Brain microvascular endothelial cell (primary cell): ENCODE measurements around the gene CCNI2.

Experiments
- DNase-seq: peaks from one replicate; pipeline ENCODE4 v3.0.0-alpha.2; 2020
- H3K27ac ChIP-seq: fragments of 250-450 bp; sonication (Bioruptor Pico); 2 replicates; pipeline ENCODE4 v1.5.1; 2020; ENCODE audit warnings: mild to moderate bottlenecking, moderate library complexity
- H3K27me3 ChIP-seq: fragments of 250-450 bp; sonication (Bioruptor Pico); replicated peaks from 2 replicates; pipeline ENCODE4 v1.5.1; 2020; ENCODE audit warnings: mild to moderate bottlenecking
- H3K36me3 ChIP-seq: fragments of 250-450 bp; sonication (Bioruptor Pico); replicated peaks from 2 replicates; pipeline ENCODE4 v1.5.1; 2020; ENCODE audit warnings: mild to moderate bottlenecking
- H3K4me3 ChIP-seq: 2 replicates; pipeline ENCODE4 v1.5.1; 2011; ENCODE audit warnings: low read depth, mild to moderate bottlenecking, control low read depth, low read length, moderate library complexity
- in situ Hi-C: cut with HindIII; loops from 2 replicates; pipeline ENCODE4 v1.10.0; 2017; ENCODE audit warnings: low sequenced_read_pairs, low pct_ligation_motif_present
- TF ChIP-seq, protein P1 (sequence below): IDR thresholded peaks from 2 replicates; pipeline ENCODE4 v1.5.1; 2011; ENCODE audit warnings: low read depth, mild to moderate bottlenecking, moderate library complexity, low read length, control low read depth, inconsistent platforms; ENCODE audit errors: missing control alignments

CCNI2 gene

DNA sequence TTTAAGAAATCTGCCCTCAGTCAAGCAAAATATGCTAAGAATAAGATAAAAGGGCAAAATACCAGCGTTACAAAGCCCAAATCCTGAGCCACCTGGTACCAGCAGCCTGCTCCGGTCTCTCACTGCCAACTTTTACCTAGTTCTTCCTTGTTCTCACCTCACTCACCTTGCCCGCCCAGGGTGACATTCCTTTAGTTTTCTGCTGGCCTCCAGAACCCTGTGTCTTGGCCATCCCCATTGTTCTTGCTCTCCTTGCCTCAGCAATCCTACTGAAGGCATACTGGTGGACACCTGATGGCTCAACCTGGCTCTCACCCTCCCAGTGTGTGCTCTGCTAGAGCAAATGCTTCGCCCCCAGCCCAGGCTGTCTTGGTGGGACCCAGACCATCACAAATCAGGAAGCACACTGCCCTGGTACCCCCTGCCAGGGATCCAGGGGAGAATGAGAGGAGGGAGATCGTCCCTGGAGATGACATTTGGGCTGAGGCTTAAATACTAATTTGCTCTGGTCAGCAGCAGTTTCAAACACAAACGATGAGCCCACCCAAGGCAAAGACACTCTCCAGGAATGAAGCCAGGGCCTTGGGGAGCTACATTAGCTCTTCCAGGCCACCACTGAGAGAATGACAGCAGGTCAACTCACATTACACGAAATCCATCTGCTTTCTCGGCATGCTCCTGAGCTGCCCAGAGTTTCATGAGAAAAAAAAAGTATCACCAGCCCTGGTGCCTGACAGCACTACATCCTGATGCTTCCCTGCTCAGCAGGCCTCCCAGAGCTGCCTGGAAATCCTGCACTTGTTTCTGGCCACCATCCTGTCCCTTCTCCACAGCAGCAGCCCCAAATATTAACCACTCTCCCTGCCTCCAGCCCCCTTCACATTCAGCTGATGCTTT is 42.0 kb downstream of the CCNI2 start:
- no peak for DNase-seq
- in situ Hi-C loops, result no loop called here
- TF ChIP-seq, protein P1, sequence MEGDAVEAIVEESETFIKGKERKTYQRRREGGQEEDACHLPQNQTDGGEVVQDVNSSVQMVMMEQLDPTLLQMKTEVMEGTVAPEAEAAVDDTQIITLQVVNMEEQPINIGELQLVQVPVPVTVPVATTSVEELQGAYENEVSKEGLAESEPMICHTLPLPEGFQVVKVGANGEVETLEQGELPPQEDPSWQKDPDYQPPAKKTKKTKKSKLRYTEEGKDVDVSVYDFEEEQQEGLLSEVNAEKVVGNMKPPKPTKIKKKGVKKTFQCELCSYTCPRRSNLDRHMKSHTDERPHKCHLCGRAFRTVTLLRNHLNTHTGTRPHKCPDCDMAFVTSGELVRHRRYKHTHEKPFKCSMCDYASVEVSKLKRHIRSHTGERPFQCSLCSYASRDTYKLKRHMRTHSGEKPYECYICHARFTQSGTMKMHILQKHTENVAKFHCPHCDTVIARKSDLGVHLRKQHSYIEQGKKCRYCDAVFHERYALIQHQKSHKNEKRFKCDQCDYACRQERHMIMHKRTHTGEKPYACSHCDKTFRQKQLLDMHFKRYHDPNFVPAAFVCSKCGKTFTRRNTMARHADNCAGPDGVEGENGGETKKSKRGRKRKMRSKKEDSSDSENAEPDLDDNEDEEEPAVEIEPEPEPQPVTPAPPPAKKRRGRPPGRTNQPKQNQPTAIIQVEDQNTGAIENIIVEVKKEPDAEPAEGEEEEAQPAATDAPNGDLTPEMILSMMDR, result no peak

DNA sequence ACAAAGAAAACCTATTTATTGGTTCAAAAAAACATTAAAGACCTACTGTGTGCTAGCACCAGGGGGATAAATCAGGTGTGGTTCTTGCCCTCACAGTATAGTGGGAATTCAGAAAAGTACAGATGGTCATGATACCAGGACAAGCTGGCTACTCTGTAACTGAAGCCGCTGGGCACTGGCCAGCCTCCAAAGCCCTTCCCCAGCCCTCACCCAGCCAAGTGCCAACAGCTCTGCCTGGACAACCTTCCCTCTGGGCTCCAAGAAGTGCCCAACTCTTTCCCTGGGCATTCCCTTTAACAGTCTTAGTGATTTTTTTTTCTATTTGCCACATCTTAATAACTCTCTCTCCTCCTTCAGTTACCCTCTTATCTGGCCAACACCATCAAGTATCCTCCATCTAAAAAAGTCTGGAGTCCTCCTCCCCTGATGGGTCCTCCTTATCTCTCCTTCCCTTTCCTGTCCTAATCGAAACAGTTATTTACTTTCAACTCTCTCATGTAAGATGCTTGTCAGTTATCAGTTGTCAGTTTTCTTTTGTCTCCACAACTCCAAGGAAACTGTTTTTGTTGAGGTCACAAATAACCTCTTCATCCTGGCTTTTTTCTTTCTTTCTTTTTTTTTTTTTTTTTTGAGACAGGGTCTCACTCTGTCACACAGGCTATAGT is 43.1 kb downstream of the CCNI2 start:
- DNase-seq, result no peak
- no peaks in the 10 kb centered on the region for H3K36me3 ChIP-seq
- in situ Hi-C loops, result no loop called here
- TF ChIP-seq, protein P1, result no peak
- no peak overlapping the region for H3K4me3 ChIP-seq
- no peak overlapping the region for H3K27ac ChIP-seq
- no peaks in the 10 kb centered on the region for H3K27me3 ChIP-seq

More for the DNA sequence above, 42.0 kb downstream of the CCNI2 start:
- no peaks in the 10 kb centered on the region for H3K27me3 ChIP-seq
- no peak overlapping the region for H3K4me3 ChIP-seq
- H3K36me3 ChIP-seq, result no peaks in the 10 kb centered on the region
- no peak overlapping the region for H3K27ac ChIP-seq

DNA sequence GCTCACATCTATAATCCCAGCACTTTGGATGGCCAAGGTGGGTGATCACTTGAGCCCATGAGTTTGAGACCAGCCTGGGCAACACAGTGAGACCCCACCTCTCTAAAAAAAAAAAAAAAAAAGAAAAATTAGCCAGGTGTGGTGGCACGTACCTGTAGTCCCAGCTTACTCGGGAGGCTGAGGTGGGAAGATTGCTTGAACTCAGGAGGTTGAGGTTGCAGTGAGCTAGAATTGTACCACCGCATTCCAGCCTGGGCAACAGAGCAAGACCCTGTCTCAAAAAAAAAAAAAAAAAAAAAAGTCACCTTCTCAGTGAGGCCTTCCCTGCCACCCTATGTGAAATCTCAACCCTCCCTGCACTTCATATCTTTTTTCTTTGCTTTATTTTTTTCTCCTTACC is 43.8 kb downstream of the CCNI2 start:
- Histone ChIP-seq H3K27ac (no peak overlapping the region), H3K27me3 (no peaks in the 10 kb centered on the region), H3K4me3 (no peak overlapping the region), H3K36me3 (no peaks in the 10 kb centered on the region)
- in situ Hi-C loops, result no loop called here
- DNase-seq, result no peak
- TF ChIP-seq, protein P1, result no peak

DNA sequence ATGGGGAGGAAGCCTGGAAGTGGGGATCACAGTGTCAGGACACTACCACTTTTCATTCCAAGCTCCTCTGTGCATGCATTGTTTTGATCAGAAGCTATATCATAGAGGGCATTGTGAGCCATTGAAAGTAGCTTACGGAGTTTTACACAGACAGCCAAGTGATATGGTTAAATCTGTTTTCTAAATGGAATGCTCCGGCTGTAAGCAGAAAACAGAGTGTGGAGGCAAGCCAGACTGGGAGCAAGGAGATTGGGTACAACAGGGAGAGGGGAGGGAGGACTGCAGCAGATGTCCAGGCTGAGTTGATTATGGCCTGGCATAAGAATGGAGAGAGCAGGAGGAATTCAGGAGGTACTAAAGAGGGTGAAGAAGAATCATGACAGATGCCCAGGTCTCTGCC is 50.4 kb downstream of the CCNI2 start:
- Histone ChIP-seq H3K27ac (no peak overlapping the region), H3K27me3 (no peaks in the 10 kb centered on the region), H3K36me3 (no peaks in the 10 kb centered on the region), H3K4me3 (no peak overlapping the region)
- in situ Hi-C loops, result no loop called here
- DNase-seq, result no peak
- TF ChIP-seq, protein P1, result no peak

GRCh38 chr5:132799392-132799791 is 52.2 kb downstream of the CCNI2 start:
- in situ Hi-C loops, result no loop called here
- TF ChIP-seq, protein P1, result no peak
- H3K27ac ChIP-seq, result no peak overlapping the region
- no peak overlapping the region for H3K4me3 ChIP-seq
- H3K36me3 ChIP-seq, result no peaks in the 10 kb centered on the region
- no peak for DNase-seq
- H3K27me3 ChIP-seq, result no peaks in the 10 kb centered on the region
